Adipose tissue (tissue), 3 donors: ENCODE measurements around the gene OR1A1. TPM values are rescaled to one million over a fixed set of nuclear protein-coding genes. Genes with fewer than 3 reads are reported as not detected.
"Not testable (repeated sequence)": the region's sequence is repeated elsewhere in the genome, so short reads cannot be mapped to it uniquely, and the experiment has no call there.

ENCODE experiments used
- H3K27ac ChIP-seq: one replicate; pipeline ENCODE4 v1.5.1; 2013; ENCODE audit warnings: low read depth, low read length
- WGBS, 3 donors: extraction: QIAGEN DNeasy Blood & Tissue Kit; methylation state at CpG; one replicate each; pipeline ENCODE4 v1.1.7; 2013; 5-methylcytosine and 5-hydroxymethylcytosine counted together
- polyA plus RNA-seq, 3 donors: library from polyadenylated mRNA; stranded (reverse); fragments of 200-250 nt; gene quantifications; one replicate each; pipeline ENCODE4 v1.2.3, GENCODE V29; 2013
- donor health status: healthy with polysubstance abuse.
- donor health status: Bipolar disorder and iron deficiency.
- donor health status: healthy.

OR1A1 gene
- polyA plus RNA-seq, result not detected

- 56 to 74% (median 70%) methylated on average over 7 of the region's 7 CpGs for WGBS, 3 donors
- no peak within 1 kb of the TSS for H3K27ac ChIP-seq
These were observed at the start of gene OR1A1 for GRCh38 chr17:3207367-3207766. TSS of gene OR1A1 (plus strand) at chr17:3207667. CDS start at chr17:3215621, 7,954 bp downstream.

- H3K27ac ChIP-seq, result no peak overlapping the region
- 46 to 63% (median 50%) methylated on average over 5 of the region's 5 CpGs for WGBS, 3 donors
These were observed 39.9 kb upstream of the OR1A1 start for GRCh38 chr17:3167574-3167973.

GRCh38 chr17:3189961-3190360 is 17.5 kb upstream of the OR1A1 start:
- H3K27ac ChIP-seq, result no peak overlapping the region
- WGBS, 3 donors, result 22 to 40% (median 29%) methylated on average over 4 of the region's 4 CpGs

- no peak within 1 kb of the TSS for H3K27ac ChIP-seq
- 66 to 81% (median 80%) methylated on average over 4 of the region's 4 CpGs for WGBS, 3 donors
These were observed 10.2 kb upstream of the OR1A1 start, which contains the start of gene OR1A2 for GRCh38 chr17:3197219-3197618. TSS of gene OR1A2 (plus strand) at chr17:3197519. CDS start at chr17:3197519, 0 bp downstream.

GRCh38 chr17:3208484-3208883 is 1.0 kb downstream of the OR1A1 start:
- H3K27ac ChIP-seq, result no peak overlapping the region
- WGBS, 3 donors, result 87 to 96% (median 87%) methylated on average over 6 of the region's 6 CpGs

GRCh38 chr17:3213001-3213400 is 5.5 kb downstream of the OR1A1 start:
- WGBS, 3 donors, result 63 to 74% (median 73%) methylated on average over 3 of the region's 3 CpGs
- no peak overlapping the region for H3K27ac ChIP-seq

- H3K27ac ChIP-seq, result no peak overlapping the region
- 58 to 61% (median 59%) methylated on average over 6 of the region's 6 CpGs for WGBS, 3 donors
These were observed 6.1 kb downstream of the OR1A1 start for GRCh38 chr17:3213587-3213986.

- not testable (repeated sequence) for H3K27ac ChIP-seq
- WGBS, 3 donors, result 57 to 75% (median 71%) methylated on average over 3 of the region's 3 CpGs
These were observed 12.5 kb downstream of the OR1A1 start for GRCh38 chr17:3219978-3220377.

GRCh38 chr17:3221850-3222249 is 14.4 kb downstream of the OR1A1 start:
- 85 to 89% (median 86%) methylated on average over 2 of the region's 2 CpGs for WGBS, 3 donors
- no peak overlapping the region for H3K27ac ChIP-seq

GRCh38 chr17:3222505-3222904 is 15.0 kb downstream of the OR1A1 start:
- no peak overlapping the region for H3K27ac ChIP-seq
- WGBS, 3 donors, result 41 to 63% (median 63%) methylated on average over 2 of the region's 2 CpGs

- H3K27ac ChIP-seq, result not testable (repeated sequence)
These were observed 17.4 kb downstream of the OR1A1 start for GRCh38 chr17:3224721-3225352.

- not testable (repeated sequence) for H3K27ac ChIP-seq
- WGBS, 3 donors, result 71 to 85% (median 83%) methylated on average over 6 to 8 of the region's 8 CpGs
These were observed 24.8 kb downstream of the OR1A1 start for GRCh38 chr17:3232300-3232699.

GRCh38 chr17:3238685-3239084 is 31.2 kb downstream of the OR1A1 start:
- 0 to 15% (median 5%) methylated on average over 1 of the region's 2 CpGs for WGBS, 3 donors
- not testable (repeated sequence) for H3K27ac ChIP-seq

GRCh38 chr17:3241044-3241443 is 33.6 kb downstream of the OR1A1 start:
- WGBS, 3 donors, result 83% methylated on average over 1 of the region's 1 CpG; no CpG with 5 or more reads in 2 of the 3 donors
- H3K27ac ChIP-seq, result not testable (repeated sequence)

- WGBS, 3 donors, result 22 to 36% (median 29%) methylated on average over 1 of the region's 1 CpG
These were observed 37.4 kb downstream of the OR1A1 start for GRCh38 chr17:3244841-3245240.

GRCh38 chr17:3249013-3249412 is 41.5 kb downstream of the OR1A1 start:
- not testable (repeated sequence) for H3K27ac ChIP-seq
- WGBS, 3 donors, result 93 to 100% methylated on average over 1 of the region's 2 CpGs; no CpG with 5 or more reads in 1 of the 3 donors

More at GRCh38 chr17:3244841-3245240, 37.4 kb downstream of the OR1A1 start:
- H3K27ac ChIP-seq, result not testable (repeated sequence)

GRCh38 chr17:3256575-3256974 is 49.1 kb downstream of the OR1A1 start:
- 82 to 91% (median 83%) methylated on average over 8 of the region's 8 CpGs for WGBS, 3 donors
- H3K27ac ChIP-seq, result no peak overlapping the region

GRCh38 chr17:3260163-3260562 is 52.7 kb downstream of the OR1A1 start:
- WGBS, 3 donors, result 76 to 100% (median 92%) methylated on average over 1 of the region's 1 CpG
- H3K27ac ChIP-seq, result no peak overlapping the region

GRCh38 chr17:3260600-3260999 is 53.1 kb downstream of the OR1A1 start:
- 69 to 78% (median 70%) methylated on average over 12 to 13 of the region's 13 CpGs for WGBS, 3 donors
- no peak overlapping the region for H3K27ac ChIP-seq
